Mammary epithelial cell (primary cell): Measurements from ENCODE around the gene SRPK3.

Experiments used
- EZH2 ChIP-seq: IDR thresholded peaks from 2 replicates; pipeline ENCODE4 v1.6.1; 2012; ENCODE audit warnings: low read length, inconsistent platforms, borderline replicate concordance
- TF ChIP-seq, protein P1 (sequence below), 2 donors: IDR thresholded peaks in 1 of 2; conservative IDR thresholded peaks in 1 of 2; 2 replicates each; pipeline ENCODE4 v1.5.1; 2011 to 2012; ENCODE audit warnings: inconsistent platforms in 2 of 2, low read length in 2 of 2, mild to moderate bottlenecking in 2 of 2, control low read depth in 1 of 2, low read depth in 1 of 2; ENCODE audit not compliant: insufficient read depth in 1 of 2; ENCODE audit errors: extremely low read depth in 1 of 2

DNA sequence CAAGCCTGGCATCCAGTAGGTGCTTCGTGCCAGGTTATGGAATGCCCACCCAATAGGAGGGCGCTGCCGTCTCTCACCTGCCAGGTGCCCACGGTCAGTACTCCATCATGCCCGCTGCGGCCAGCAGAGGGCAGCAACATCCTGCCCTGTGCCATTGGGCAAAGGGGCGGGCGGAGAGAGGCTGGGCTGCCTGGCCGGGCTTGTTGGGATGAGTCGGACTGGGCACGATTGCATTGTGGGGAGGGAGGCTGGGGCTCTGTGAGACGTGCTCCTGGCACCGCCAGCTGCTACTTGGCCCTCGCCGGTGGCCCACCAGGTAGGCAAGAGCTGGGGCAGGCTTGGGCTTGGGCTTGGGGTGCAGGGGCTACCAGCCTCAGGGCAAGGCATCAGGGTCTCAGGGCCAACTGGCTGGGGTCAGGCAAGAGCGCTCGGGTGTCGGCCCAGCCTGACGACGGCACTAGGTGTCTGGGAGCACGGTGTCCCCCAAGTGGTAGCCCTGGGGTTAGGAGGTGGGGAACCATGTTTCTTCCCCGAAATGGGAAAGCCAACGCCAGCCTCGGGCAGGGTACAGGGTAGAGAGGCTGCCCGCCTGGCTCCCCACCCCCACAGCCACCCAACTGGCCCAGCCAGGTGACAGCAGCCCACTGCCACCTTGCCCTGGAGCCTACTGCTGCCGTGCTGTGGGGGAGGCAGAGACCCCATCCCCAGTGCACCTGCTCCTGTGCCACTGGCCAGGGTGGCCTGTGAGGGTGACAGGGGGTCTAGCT lies 16.7 kb upstream of the SRPK3 start, which contains the start of gene PLXNB3:
- TF ChIP-seq EZH2, result no peak
- TF ChIP-seq, protein P1, sequence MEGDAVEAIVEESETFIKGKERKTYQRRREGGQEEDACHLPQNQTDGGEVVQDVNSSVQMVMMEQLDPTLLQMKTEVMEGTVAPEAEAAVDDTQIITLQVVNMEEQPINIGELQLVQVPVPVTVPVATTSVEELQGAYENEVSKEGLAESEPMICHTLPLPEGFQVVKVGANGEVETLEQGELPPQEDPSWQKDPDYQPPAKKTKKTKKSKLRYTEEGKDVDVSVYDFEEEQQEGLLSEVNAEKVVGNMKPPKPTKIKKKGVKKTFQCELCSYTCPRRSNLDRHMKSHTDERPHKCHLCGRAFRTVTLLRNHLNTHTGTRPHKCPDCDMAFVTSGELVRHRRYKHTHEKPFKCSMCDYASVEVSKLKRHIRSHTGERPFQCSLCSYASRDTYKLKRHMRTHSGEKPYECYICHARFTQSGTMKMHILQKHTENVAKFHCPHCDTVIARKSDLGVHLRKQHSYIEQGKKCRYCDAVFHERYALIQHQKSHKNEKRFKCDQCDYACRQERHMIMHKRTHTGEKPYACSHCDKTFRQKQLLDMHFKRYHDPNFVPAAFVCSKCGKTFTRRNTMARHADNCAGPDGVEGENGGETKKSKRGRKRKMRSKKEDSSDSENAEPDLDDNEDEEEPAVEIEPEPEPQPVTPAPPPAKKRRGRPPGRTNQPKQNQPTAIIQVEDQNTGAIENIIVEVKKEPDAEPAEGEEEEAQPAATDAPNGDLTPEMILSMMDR (conservative IDR thresholded peaks at IDR 0.05 in 1 of 2, IDR thresholded peaks at IDR 0.05 in 1 of 2; ENCODE audit: extremely low read depth in 1 of 2, insufficient read depth in 1 of 2, low read depth in 1 of 2, low read length in 2 of 2), result peak; percentile 72 to 86
